HepG2 (cell line): ENCODE measurements around the gene FLAD1. TPM values are rescaled to one million over a fixed set of nuclear protein-coding genes. Genes with fewer than 3 reads are reported as not detected.

Source experiments
- ATAC-seq: fragments of 200-7000 bp; cut with Tn5 transposase; 3 replicates; pipeline ENCODE4 v1.9.1; 2020; ENCODE audit warnings: mild to moderate bottlenecking, moderate library complexity
- BruUV-seq: library from RNA; stranded (reverse); fragments of 400-500 nt; replicated peaks from 2 replicates; lab custom pipeline; 2021; lab: Mats Ljungman, UMichigan
- CTCF ChIA-PET: fragments of 300-600 bp; formaldehyde crosslinking; extraction: SDS; loops from one replicate; lab custom pipeline; 2021; ENCODE audit warnings: low total read pairs, inconsistent platforms, low intra/inter-chr PET ratio; lab: Yijun Ruan, JAX
- POLR2A ChIA-PET: fragments of 350-600 bp; sonication (Branson Sonifier 250); formaldehyde crosslinking; loops from one replicate; lab custom pipeline; 2020; ENCODE audit warnings: antibody characterized with exemption, inconsistent platforms; lab: Yijun Ruan, JAX
- DNase-seq: peaks from one replicate; pipeline ENCODE4 v3.0.0-alpha.2; 2015; ENCODE audit warnings: low spot score
- FAIRE-seq: peaks from 3 replicates; lab custom pipeline; 2011; peaks lifted over from hg19 to GRCh38; lab: Jason Lieb, UNC
- H2AFZ ChIP-seq: one replicate; pipeline ENCODE4 v1.6.1; 2011; ENCODE audit warnings: low read length, inconsistent platforms
- H3K27ac ChIP-seq: fragments of 300-600 bp; 3 replicates; pipeline ENCODE4 v1.8.0; 2011; ENCODE audit warnings: mixed run types, mild to moderate bottlenecking, mixed read lengths, low read length, inconsistent platforms; ENCODE audit not compliant: insufficient read depth; ENCODE audit errors: extremely low read length
- H3K27me3 ChIP-seq, 2 experiments: fragments of 200-600 bp in 1 of 2; 2 replicates in 1 of 2; 3 replicates in 1 of 2; pipeline versions ENCODE4 v1.6.0 to v1.8.0; 2011; ENCODE audit warnings: low read length in 2 of 2, mild to moderate bottlenecking in 2 of 2, moderate library complexity in 2 of 2, inconsistent platforms in 1 of 2; ENCODE audit not compliant: insufficient read depth in 2 of 2, control insufficient read depth in 1 of 2
- H3K36me3 ChIP-seq, 2 experiments: fragments of 200-600 bp in 1 of 2; replicated peaks in 1 of 2; 2 replicates in 1 of 2; 3 replicates in 1 of 2; pipeline versions ENCODE4 v1.5.1 to v1.8.0; 2011; ENCODE audit warnings: low read length in 2 of 2, inconsistent platforms in 1 of 2; ENCODE audit not compliant: insufficient read depth in 2 of 2, control insufficient read depth in 1 of 2
- H3K4me1 ChIP-seq: 2 replicates; pipeline ENCODE4 v1.5.1; 2012; ENCODE audit warnings: low read length, inconsistent platforms; ENCODE audit not compliant: insufficient read depth
- H3K4me2 ChIP-seq: 2 replicates; pipeline ENCODE4 v1.6.0; 2011; ENCODE audit warnings: low read depth, low read length, inconsistent platforms
- H3K4me3 ChIP-seq, 3 experiments: fragments of 200-600 bp in 1 of 3; sonication (generic), shearing (Covaris generic) in 1 of 3; replicated peaks in 1 of 3; 2 replicates each; pipeline ENCODE4 v1.5.1; 2011 to 2016; ENCODE audit warnings: low read length in 3 of 3, inconsistent platforms in 2 of 3, low read depth in 2 of 3, mild to moderate bottlenecking in 2 of 3, control low read depth in 1 of 3, mixed read lengths in 1 of 3; ENCODE audit not compliant: insufficient read depth in 1 of 3
- H3K79me2 ChIP-seq: one replicate; pipeline ENCODE4 v1.6.1; 2011; ENCODE audit warnings: low read length, inconsistent platforms; ENCODE audit not compliant: insufficient read depth
- H3K9ac ChIP-seq: 2 replicates; pipeline ENCODE4 v1.6.0; 2011; ENCODE audit warnings: mild to moderate bottlenecking, low read depth, low read length, inconsistent platforms; ENCODE audit not compliant: insufficient read depth
- H3K9me3 ChIP-seq: 2 replicates; pipeline ENCODE4 v1.5.1; 2012; ENCODE audit warnings: mild to moderate bottlenecking, low read length
- H4K20me1 ChIP-seq: 2 replicates; pipeline ENCODE4 v1.6.0; 2011; ENCODE audit warnings: inconsistent platforms, mild to moderate bottlenecking, low read length, moderate library complexity; ENCODE audit not compliant: insufficient read depth
- MAFF ChIP-seq: IDR thresholded peaks from 2 replicates; pipeline ENCODE4 v1.6.1; 2011; ENCODE audit warnings: low read depth, low read length, improper control_type of control experiment
- MAFK ChIP-seq, 2 experiments: IDR thresholded peaks in 1 of 2; conservative IDR thresholded peaks in 1 of 2; 2 replicates each; pipeline ENCODE4 v1.6.1; 2011; ENCODE audit warnings: improper control_type of control experiment in 2 of 2, low read length in 2 of 2
- POLR2G ChIP-seq: fragments of 200-400 bp; formaldehyde crosslinking; IDR thresholded peaks from 2 replicates; pipeline ENCODE4 v1.6.1; 2018; ENCODE audit warnings: mild to moderate bottlenecking, low read depth, low read length, moderate library complexity
- RBAK ChIP-seq: sonication (generic); formaldehyde crosslinking; IDR thresholded peaks from 2 replicates; pipeline ENCODE4 v1.5.1; 2020; ENCODE audit warnings: mild to moderate bottlenecking, missing genetic modification reagents
- RBM22 ChIP-seq: fragments of 200-400 bp; formaldehyde crosslinking; optimal IDR thresholded peaks from 2 replicates; pipeline ENCODE3; 2017; ENCODE audit warnings: mild to moderate bottlenecking, low read length, moderate library complexity
- ZFP36L2 ChIP-seq: sonication (generic); formaldehyde crosslinking; IDR thresholded peaks from 2 replicates; pipeline ENCODE4 v1.4.0; 2020; ENCODE audit warnings: missing genetic modification reagents
- WGBS: methylation state at CpG from one replicate; pipeline ENCODE4 v1.1.6; 2017; ENCODE audit warnings: low lambda C conversion rate; 5-methylcytosine and 5-hydroxymethylcytosine counted together
- in situ Hi-C: cut with HindIII; loops from 2 replicates; pipeline ENCODE4 v1.10.0; 2017; ENCODE audit warnings: low pct_unique_long_range_greater_than_20kb; ENCODE audit not compliant: extremely low pct_ligation_motif_present
- intact Hi-C: fragments of 100-400 bp; cut with micrococcal nuclease; formaldehyde crosslinking; loops from one replicate; pipeline ENCODE4 v1.10.0; 2022; ENCODE audit not compliant: unreplicated experiment
- polyA plus RNA-seq, 8 experiments: library from polyadenylated mRNA; depleted of rRNA in 3 of 8; stranded (reverse) in 7 of 8; unstranded in 1 of 8; fragments of >200 nt; fragmentation: Illumina TruSeq in 4 of 8; extraction: Trizol in 4 of 8; gene quantifications; 2 replicates each; pipeline versions ENCODE4 v1.2.1 to v1.2.3, GENCODE V29; 2011 to 2016; ENCODE audit warnings: low read depth in 4 of 8, missing spikeins in 1 of 8, mixed read lengths in 1 of 8; ENCODE audit not compliant: insufficient read depth in 1 of 8
- total RNA-seq, 5 experiments: library from RNA; depleted of rRNA; stranded (reverse); fragments of >200 nt; fragmentation: Illumina TruSeq; extraction: Trizol; gene quantifications; 2 replicates each; pipeline ENCODE4 v1.2.3, GENCODE V29; 2016; ENCODE audit warnings: low read depth in 1 of 5

The FLAD1 gene
- total and polyA plus RNA-seq, 2 of the 13 experiments (the other 11 are each of a cell fraction or from before 2014, with no cell fraction given), result 25.9 to 32.8 TPM

GRCh38 chr1:155018617-155019348 lies 35.6 kb downstream of the FLAD1 start:
- H3K4me1 ChIP-seq, result peaks cover 46% of the 10 kb centered on the region
- no peaks in the 10 kb centered on the region for H3K79me2 ChIP-seq
- H2AFZ ChIP-seq, result no peak overlapping the region
- H3K36me3 ChIP-seq, result peaks cover 6 to 16% of the 10 kb centered on the region in 2 experiments; a peak in 3 of 5 replicates
- H3K9ac ChIP-seq, result no peak overlapping the region
- no peak overlapping the region for H3K4me3 ChIP-seq
- no peaks in the 10 kb centered on the region for H4K20me1 ChIP-seq
- TF ChIP-seq MAFK (conservative IDR thresholded peaks at IDR 0.05 in 1 of 2, IDR thresholded peaks at IDR 0.05 in 1 of 2; ENCODE audit: low read length in 2 of 2) (peak; percentile 29 to 45; a peak in 3 of 4 replicates), MAFF (peak; percentile 47; the same call in 1 of the 2 replicates), RBAK (CRISPR knock-in tag) (no peak), ZFP36L2 (no peak), RBM22 (peak; percentile 44), POLR2G (peak; percentile 22; the same call in 1 of the 2 replicates)
- no peaks in the 10 kb centered on the region for H3K27me3 ChIP-seq
- no peak overlapping the region for H3K4me2 ChIP-seq
- ChIA-PET POLR2A (interaction anchor here (1.1 to 2.0 kb wide), 3 partner anchors 12 to 26 kb away, joined by 4 to 9 read pairs (median 5); no protein-coding TSS in a partner anchor), CTCF (interaction anchor here (0.8 to 2.8 kb wide), 7 partner anchors 19 to 65 kb away, joined by 3 to 54 read pairs (median 9); partner anchors contain the start of genes CKS1B, PYGO2 and ZBTB7B)
- H3K9me3 ChIP-seq, result no peaks in the 10 kb centered on the region
- no TSS peak for BruUV-seq
- 91% methylated on average over 8 of the region's 8 CpGs for WGBS
- no peak for FAIRE-seq
- no peak for DNase-seq
- no peak overlapping the region for H3K27ac ChIP-seq
- intact Hi-C loops (no loop called here), in situ Hi-C loops (no loop called here)
- no peak for ATAC-seq
